GM12891 (cell line): ENCODE measurements around the gene CCDC171.

Source experiments
- POLR2A ChIP-seq: IDR thresholded peaks from 2 replicates; pipeline ENCODE4 v1.6.1; 2011; ENCODE audit warnings: low read depth, low read length, control low read depth
- POLR2AphosphoS5 ChIP-seq: IDR thresholded peaks from 2 replicates; pipeline ENCODE4 v1.6.1; 2011; ENCODE audit warnings: low read depth, low read length, control low read depth
- POU2F2 ChIP-seq: IDR thresholded peaks from 2 replicates; pipeline ENCODE4 v1.6.1; 2011; ENCODE audit warnings: low read depth, mild to moderate bottlenecking, control low read depth, low read length, moderate library complexity
- SPI1 ChIP-seq: IDR thresholded peaks from 2 replicates; pipeline ENCODE4 v1.6.1; 2011; ENCODE audit warnings: low read depth, low read length, control low read depth
- TAF1 ChIP-seq: IDR thresholded peaks from 2 replicates; pipeline ENCODE4 v1.6.1; 2011; ENCODE audit warnings: low read depth, low read length, control low read depth

DNA sequence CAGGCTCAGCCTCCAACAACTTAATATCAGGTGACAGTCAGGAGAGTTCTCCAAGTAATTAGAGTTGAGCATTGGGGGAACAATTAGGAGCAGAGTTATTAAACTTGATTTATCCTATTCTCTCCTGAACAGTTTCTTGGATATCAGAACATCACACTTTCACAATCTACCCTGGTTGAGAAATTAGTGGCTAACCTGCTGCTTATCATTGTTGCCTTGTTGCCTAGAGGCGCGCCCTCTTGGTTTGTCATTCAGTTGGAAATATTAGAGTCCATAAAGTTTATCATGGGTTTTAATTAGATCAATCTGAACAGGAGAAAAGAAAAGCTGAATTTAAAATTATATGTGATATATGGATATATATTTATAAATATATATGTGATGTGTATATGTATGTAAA is 291.1 kb downstream of the CCDC171 start:
- TF ChIP-seq POLR2A (no peak), TAF1 (no peak), POLR2AphosphoS5 (no peak), POU2F2 (no peak), SPI1 (no peak)
